Left ventricle myocardium superior (tissue), 1 donor: Measurements from ENCODE around the gene NAALADL2. TPM values are rescaled to one million over a fixed set of nuclear protein-coding genes. Genes with fewer than 3 reads are reported as not detected.
"Not testable (repeated sequence)": the region's sequence is repeated elsewhere in the genome, so short reads cannot be mapped to it uniquely, and the experiment has no call there.

ENCODE experiments used
- ATAC-seq: fragments of 200-7000 bp; cut with Tn5 transposase; one replicate; pipeline ENCODE4 v1.9.1; 2020; ENCODE audit warnings: mild to moderate bottlenecking, moderate library complexity
- DNase-seq: peaks from one replicate; pipeline ENCODE4 v3.0.0-alpha.2; 2020
- intact Hi-C: fragments of 100-400 bp; cut with micrococcal nuclease; formaldehyde crosslinking; loops from one replicate; pipeline ENCODE4 v1.11.0; 2022
- total RNA-seq: library from RNA; stranded (reverse); fragmentation: NEBNext Ultra II Directional; extraction: Animal tissue kit (Norgen Biotek cat#: 25700); gene quantifications from one replicate; pipeline ENCODE4 v1.2.1, GENCODE V29; 2021
- donor health status: DM: no; HTN: yes; CAD: no; lungs with severe emphysema.

The NAALADL2 gene
- total RNA-seq, 1 donor from 2014 or later: 3.1 TPM

GRCh38 chr3:175792245-175792644 is 933.1 kb downstream of the NAALADL2 start:
- intact Hi-C loops: no loop called here

GRCh38 chr3:175798326-175798725 is 939.2 kb downstream of the NAALADL2 start:
- ATAC-seq (no peak), DNase-seq (no peak)
- intact Hi-C loops: no loop called here

More at GRCh38 chr3:175792245-175792644, 933.1 kb downstream of the NAALADL2 start:
- no peak for ATAC-seq
- DNase-seq: no peak

- ATAC-seq (no peak), DNase-seq (no peak)
- intact Hi-C loops: no loop called here
Measured at GRCh38 chr3:175805825-175806224, 946.7 kb downstream of the NAALADL2 start.

- no peak for DNase-seq
- intact Hi-C loops: no loop called here
- no peak for ATAC-seq
Measured at GRCh38 chr3:175807175-175807574, 948.0 kb downstream of the NAALADL2 start.

- DNase-seq: no peak
- intact Hi-C loops: no loop called here
- no peak for ATAC-seq
Measured at GRCh38 chr3:175818811-175819464, 959.8 kb downstream of the NAALADL2 start.

- ATAC-seq: not testable (repeated sequence)
Measured at GRCh38 chr3:175822766-175823491, 963.8 kb downstream of the NAALADL2 start.

GRCh38 chr3:175825016-175825580 is 966.0 kb downstream of the NAALADL2 start:
- ATAC-seq, intact Hi-C loops, DNase-seq: not testable (repeated sequence)

More at GRCh38 chr3:175822766-175823491, 963.8 kb downstream of the NAALADL2 start:
- DNase-seq, intact Hi-C loops: not testable (repeated sequence)

- ATAC-seq: no peak
- DNase-seq: no peak
Measured at GRCh38 chr3:175826759-175827158, 967.6 kb downstream of the NAALADL2 start.

GRCh38 chr3:175829809-175830208 is 970.7 kb downstream of the NAALADL2 start:
- ATAC-seq, intact Hi-C loops, DNase-seq: not testable (repeated sequence)

More at GRCh38 chr3:175826759-175827158, 967.6 kb downstream of the NAALADL2 start:
- intact Hi-C loops: no loop called here

GRCh38 chr3:175835763-175836162 is 976.6 kb downstream of the NAALADL2 start:
- ATAC-seq, intact Hi-C loops, DNase-seq: not testable (repeated sequence)

GRCh38 chr3:175836617-175837016 is 977.5 kb downstream of the NAALADL2 start:
- DNase-seq (no peak), ATAC-seq (no peak)
- intact Hi-C loops: no loop called here

- ATAC-seq: no peak
- intact Hi-C loops: no loop called here
Measured at GRCh38 chr3:175837962-175838361, 978.8 kb downstream of the NAALADL2 start.

GRCh38 chr3:175839366-175840005 is 980.4 kb downstream of the NAALADL2 start:
- intact Hi-C loops: no loop called here
- DNase-seq (no peak), ATAC-seq (no peak)

More at GRCh38 chr3:175837962-175838361, 978.8 kb downstream of the NAALADL2 start:
- no peak for DNase-seq

- DNase-seq (no peak), ATAC-seq (no peak)
- intact Hi-C loops: no loop called here
Measured at GRCh38 chr3:175851541-175851940, 992.4 kb downstream of the NAALADL2 start.

GRCh38 chr3:175852560-175852959 is 993.4 kb downstream of the NAALADL2 start:
- DNase-seq (no peak), ATAC-seq (no peak)
- intact Hi-C loops: no loop called here

GRCh38 chr3:175857666-175858270 is 998.6 kb downstream of the NAALADL2 start:
- intact Hi-C loops: no loop called here
- no peak for ATAC-seq
- DNase-seq: no peak
